Posterior cingulate gyrus (tissue), 11 donors: ENCODE results near the gene RGS6.

Experiments used
- DNase-seq, 10 donors: peaks; one replicate each; pipeline versions ENCODE4 v3.0.0 to v3.0.0-alpha.2; 2020 to 2021; ENCODE audit warnings: mixed read lengths in 3 of 10
- intact Hi-C: fragments of 100-400 bp; cut with DNase I; formaldehyde crosslinking; loops from one replicate; pipeline ENCODE4 v1.15.1; 2023

Gene RGS6

DNA sequence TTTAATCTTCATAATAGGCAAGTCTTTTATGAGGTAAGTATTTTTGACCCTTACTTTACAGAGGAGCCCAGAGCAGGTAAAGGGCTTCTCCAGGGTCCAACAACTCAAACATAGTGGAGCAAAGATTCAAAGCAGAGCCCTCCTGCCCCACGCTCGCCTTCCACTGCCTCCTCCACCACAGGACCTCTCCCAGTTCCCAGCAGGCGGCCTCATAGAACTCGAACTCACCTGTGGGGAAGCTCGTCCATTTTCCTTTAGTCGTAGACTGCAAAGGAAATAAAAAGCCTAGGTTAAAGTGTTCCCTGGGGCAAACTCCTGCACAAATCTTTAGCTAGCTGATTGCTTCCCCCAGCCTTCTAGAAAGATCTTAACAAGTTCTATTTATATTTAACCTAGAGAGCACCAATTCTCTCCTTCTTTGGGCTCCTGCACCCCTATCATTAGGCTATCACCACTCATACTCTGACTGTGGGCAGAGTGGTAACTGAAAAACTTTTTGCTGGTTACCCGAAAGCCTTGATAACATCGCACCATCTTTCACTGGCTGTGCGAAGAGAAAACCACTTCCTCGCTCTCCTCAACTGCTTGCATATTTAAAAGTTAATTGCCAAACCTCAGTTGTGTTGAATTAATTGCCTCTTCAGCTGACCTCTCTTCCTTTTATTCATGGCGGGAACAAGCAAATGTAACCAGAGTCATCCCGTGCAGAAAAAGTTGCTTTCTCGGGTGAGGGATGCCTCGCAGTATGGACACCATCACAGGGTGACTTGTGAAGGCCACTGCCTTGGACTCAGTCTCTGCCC lies 662.1 kb downstream of the RGS6 start:
- intact Hi-C loops: no loop called here
- no peak for DNase-seq

DNA sequence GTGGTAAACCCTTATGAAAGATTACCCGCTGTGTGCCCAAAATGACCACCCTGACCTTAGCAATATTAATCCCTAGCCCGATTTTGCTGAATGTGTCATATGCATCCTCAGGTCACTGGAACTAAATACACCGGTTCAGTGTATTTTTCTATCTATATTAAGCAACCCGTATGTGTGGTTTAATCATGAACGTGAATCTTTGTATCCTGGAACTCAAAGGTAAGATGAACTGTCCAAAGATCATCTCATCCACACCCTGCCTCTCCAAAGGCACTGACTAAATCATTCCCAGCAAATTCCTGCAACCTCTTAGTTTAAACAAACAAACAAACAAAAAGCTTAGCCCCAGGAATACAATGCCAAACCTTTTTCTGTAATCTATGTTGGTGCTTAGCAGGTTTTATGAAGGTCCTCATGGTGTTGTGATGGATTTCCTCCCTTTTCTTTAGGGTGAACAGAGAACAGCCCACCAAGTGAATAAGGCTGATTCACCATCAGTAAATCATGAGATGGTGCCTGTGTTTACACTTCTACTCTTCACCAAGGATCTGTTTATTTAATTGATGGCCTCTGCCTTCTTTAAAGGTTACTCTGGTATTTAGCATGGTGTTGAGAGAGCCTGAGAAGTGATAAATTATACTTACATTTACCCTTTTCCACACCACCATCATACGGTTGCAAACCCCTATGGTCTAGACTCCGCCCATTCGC lies 663.1 kb downstream of the RGS6 start:
- DNase-seq: no peak
- intact Hi-C loops: no loop called here

DNA sequence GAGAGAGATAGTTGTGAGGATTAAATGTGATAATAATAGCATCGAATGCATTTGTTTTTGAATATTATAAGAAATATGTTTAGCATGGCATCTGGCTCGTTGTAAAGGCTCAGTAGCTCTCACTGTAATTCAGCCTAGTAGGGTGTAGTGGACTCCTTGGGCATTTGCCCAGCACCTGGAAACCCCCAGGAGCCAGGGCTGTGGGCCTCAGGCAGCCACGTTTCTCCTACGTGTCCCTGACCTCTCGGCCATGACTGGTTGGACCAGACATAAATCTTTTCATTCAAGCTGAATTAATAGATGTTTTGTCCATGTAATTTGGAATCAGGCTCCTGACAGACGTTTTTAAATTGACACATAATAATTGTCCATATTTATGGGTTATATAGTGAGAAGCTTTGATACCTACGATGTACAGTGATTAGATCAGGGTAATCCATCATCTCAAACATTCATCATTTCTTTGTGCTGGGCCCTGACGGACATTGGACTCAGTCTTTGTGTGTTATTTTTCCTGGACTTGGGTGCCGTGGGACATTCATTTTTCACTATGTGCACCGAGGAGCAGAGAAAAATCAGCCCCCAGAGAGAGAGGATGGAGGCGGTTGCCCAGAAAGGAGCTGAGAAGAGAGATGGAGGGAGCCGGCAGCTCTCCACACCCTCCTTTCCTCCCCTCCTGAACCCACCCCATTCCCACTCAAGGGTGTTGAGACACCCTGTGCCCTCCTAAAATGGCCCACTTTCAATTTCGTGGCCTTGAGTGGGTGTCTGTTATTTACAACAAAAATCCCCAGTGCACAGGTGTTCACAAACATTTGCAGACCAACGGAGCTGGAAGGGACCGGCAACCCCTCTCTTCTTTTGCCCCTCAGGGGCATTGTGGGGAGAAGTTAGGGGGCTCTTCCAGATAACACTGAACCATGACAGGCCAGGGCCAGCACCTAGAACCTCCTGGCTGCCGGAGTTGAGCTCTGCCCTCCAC lies 665.3 kb downstream of the RGS6 start:
- DNase-seq: no peak
- intact Hi-C loops: no loop called here

DNA sequence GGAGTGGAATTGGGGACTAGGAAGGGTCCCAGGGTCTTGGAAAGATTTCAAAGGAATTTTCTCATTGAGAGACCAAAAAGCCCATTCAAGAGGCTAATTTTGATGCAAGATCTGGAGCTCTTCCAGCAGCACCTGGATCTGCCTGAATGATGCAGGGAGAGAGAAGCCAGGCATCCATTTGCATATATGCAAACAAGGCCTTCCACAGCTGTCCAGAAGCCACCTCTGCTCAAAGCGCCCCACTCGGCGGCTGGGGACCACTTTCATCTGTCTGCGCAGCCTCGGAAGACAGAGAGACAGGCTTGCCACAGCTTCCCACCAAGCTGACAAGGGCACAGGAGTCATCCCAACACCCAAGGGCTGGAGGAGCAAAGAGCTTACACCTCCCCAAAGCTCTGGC lies 666.1 kb downstream of the RGS6 start:
- no peak for DNase-seq
- intact Hi-C loops: no loop called here

DNA sequence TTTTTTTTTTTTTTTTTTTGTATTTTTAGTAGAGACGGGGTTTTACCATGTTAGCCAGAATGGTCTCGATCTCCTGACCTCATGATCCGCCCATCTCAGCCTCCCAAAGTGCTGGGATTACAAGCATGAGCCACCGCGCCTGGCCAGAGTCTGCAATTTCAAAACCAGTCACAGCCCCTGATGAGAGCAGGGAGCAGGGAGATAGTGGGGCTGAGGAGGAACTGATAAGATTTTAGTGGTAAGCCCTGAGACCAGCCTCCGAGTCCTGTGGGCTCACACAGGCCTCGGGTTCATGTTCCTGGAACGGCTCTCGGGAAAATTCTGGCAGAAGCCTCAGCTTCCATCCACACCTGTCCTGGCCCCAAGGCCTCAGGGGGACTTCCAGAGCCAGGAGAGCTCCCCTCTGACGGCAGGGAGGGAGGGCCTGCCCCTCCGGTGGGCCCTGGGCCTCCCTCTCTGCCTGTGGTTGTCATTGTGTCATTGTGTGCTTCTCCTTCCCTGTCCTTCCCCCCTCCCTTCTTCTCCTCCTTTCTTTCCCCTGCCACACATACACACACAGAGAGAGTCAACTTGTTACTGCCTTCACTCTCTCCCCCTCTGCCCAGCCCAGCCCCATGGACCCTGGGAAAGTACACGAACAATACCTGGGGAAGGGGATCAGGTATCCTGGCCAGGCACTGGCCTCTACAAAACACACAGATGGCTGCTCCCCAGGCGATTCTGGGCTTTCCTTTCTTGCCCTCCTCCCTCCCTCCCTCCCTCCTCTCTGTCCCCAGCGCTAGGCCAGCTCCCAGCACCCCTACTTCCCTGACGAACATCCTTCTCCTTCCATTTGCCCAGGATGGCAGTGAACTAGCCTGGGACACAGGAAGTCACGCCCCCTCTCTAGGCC lies 667.6 kb downstream of the RGS6 start:
- intact Hi-C loops: no loop called here
- DNase-seq: no peak

DNA sequence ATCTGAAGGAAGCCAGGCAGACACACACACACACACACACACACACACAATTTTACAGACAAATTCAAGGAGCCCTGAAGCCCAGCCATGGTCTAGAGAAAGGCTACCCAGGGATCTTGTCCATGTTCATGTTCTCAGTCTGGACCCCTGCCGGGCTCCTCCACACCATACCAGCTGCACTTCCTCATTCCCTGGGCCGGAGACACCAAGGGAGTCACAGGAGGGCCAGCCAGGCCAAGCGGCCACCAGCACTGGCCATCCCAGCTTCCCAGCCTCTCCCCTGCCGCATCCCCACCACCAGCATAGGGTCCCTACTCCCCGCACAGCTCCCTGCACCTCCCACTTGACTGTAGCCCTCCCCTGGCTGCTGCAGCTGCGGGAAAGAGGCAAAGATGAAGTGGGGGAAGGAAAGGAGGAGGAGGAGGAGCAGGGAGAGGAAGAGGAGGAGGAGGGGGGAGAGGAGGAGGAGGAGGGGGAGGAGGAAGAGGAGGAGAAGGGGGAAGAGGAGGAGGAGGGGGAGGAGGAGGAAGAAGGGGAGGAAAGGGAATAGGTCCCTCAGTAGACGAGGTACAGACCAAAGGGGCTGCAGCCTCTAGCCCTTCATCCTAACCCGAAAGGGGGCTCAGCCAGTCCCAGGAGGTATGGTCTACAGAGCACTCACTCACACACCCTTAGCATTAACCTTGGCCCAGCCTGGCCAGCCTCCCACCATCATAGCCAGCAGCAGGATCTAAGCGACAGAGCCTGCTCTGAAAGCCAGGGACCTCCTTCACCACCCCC lies 668.5 kb downstream of the RGS6 start:
- intact Hi-C loops: no loop called here
- DNase-seq: no peak

DNA sequence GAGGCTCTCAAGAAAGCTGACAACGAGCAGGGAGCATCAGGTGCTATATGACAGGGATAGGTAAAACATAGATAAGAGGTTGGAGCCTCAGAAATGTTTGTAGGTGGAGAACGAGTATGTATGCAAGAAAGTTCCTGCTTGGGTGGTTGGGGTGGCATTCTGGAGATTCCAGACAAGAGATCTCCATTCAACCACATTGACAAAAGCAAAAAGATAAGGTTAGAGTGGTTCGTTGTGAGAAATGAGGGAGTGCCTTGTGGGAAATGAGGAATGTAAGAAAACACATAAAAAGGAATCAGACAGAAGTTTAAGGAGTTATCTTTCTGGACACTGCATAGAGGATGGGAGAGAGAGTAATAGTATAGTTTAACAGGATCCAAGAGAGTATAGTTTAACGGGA lies 671.4 kb downstream of the RGS6 start:
- no peak for DNase-seq
- intact Hi-C loops: no loop called here

DNA sequence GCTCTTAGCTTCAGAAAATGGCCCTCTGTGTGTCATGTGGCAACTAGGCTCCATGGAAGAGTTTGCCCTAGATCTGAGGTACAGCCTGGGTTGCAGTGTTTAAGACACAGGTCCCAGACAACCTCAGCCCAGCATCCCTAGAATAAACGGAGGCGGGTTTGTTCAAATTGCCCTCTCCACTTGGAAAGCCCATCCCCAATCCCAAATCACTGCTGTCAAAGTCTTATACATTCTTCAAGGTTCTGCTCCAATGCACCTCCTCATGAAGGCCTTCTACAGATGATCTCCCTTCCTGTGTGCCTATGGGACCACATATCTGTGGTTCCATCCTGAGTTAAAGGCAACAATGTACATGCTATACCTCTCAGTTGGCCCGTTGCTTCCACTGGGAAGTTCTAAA lies 671.9 kb downstream of the RGS6 start:
- DNase-seq: no peak
- intact Hi-C loops: no loop called here

DNA sequence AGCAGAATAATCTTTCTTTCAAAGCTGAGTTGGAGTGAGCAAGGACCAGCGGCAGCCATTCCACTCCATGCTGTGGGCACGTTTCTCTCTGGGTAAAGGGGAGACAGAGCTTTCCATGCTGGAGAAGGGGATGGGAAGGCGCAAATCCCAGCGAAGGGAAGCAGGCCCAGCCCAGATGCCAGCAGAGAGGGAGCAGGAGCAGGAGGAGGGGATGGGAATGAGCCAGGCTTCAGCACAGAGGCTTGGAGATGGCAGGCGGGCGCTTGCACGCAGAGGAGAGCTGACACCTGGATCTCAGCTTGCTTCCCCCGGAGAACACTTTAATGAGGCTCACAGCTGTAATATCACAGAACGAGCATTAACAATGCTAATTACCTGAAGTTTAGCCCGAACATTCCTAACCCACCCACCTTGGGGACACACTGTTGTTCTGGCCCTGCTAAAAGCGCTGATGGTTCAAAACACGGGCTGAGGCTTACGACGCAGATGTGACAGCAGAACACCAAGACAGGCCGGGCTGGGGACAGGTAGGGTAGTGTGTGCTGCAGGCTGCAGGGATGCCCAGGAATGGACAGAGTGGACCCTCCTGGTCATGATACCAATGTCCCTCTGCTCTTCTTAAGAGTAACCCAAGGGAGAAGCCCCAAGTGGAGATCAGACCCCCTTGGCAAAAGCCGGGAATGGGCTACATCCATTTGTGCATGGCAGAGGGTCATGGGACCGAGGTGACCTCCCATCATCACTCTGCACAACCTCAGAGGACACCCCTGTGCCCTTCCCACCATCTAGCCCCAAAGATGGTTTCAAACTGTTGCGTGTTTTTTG lies 673.1 kb downstream of the RGS6 start:
- no peak for DNase-seq
- intact Hi-C loops: no loop called here

DNA sequence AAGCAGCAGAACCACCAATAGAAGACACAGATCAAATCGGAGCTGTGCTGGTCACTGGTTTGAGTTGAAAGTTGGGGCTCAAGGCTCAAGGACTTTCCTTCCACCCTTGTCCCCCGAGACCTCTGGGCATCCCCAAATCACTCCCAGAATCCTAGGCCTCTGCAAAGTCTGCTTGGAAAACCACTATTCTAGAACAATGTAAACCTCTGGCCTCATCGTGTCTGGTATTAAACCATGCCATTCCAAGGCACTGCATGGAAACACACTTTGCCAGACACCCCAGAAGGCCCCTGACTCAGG lies 673.6 kb downstream of the RGS6 start:
- no peak for DNase-seq
- intact Hi-C loops: no loop called here

DNA sequence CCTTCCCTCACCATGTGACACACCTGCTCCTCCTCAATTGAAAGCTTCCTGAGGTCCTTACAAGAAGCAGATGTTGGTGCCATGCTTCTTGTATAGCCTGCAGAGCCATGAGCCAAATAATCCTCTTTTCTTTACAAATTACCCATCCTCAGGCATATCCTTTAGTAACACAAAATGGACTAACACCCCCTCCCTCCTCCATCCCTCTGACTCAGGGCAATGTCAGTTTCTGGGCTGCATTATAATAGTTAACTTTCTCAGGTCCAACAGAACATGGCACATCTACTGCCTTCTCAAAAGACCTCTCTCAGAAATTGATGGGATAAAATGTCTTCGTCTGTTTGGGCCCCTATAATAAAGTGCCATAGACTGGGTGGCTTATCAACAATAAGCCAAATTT lies 674.6 kb downstream of the RGS6 start:
- DNase-seq: no peak
- intact Hi-C loops: no loop called here

DNA sequence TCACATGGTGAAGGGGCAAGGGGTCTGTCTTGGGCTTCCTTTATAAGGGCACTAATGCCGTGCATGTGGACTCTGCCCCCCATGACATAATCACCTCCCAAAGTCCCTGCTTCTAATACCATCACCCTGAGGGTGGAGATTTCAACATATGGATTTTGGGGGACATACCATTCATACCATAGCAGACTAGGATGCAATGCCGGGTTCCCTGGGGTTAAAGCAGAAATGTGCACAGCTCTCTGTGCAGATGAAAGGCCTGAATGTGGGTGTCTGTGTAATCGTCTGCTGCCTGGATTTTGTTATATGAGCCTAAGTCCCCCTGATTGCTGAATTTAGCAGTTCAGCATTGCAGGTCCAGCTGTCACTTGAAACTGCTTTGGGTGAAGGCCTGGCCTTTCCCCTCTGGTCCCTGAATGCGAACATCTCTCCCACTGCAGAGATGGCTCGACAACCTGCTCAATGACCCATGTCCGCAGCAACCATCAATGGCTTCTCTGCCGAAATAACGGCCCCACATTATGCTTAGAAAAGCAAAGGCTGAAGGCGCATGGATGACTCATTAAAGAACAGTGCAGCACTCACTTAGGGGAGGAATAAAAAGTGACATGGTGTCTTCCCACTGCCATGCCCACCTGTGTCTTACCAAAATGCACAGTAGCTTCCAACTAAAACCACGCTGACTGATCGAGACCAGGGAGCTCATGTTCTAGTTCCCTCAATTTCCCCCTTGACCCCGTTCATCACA lies 675.3 kb downstream of the RGS6 start:
- no peak for DNase-seq
- intact Hi-C loops: no loop called here

DNA sequence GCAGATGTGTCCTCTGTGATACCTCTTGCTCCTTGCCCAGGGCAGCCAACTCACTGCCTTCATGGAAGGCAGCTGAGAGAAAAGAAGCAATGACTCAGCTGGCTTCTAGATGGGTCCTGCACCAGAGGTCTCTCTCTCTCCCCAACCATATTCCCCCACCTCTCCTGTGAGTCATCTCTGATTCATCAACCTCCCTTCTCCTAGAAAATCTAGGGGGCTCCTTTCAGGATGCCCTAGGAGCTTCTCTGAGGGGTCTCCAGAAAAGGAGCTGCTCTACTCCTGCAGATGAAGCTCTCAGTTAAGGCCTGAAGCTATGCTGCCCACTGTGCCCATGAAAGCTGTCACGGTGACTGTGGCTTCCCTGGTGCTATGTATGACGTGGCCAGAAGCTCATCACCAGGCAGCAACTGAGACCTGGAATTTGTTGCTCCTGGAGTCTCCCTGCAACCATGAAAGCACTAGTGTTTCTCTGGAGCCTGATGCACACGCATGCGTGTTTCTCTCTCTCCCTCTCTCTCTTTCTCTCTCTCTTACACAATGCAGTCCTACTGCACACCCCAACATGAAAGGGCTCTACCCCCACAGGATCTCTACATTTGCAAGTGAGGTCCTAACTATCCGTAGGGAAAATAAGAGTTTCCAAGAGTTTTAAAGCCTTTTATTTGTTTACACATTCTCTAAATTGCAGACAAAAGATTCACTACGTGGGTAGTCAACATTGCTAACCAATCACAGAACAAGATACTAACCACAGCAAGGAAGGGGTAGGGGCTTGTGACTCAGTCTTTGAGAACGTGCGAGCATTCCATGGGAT lies 676.4 kb downstream of the RGS6 start:
- peak in 3 of 10 donors; percentile 36 to 89 (median 86) for DNase-seq
- intact Hi-C loops: no loop called here

DNA sequence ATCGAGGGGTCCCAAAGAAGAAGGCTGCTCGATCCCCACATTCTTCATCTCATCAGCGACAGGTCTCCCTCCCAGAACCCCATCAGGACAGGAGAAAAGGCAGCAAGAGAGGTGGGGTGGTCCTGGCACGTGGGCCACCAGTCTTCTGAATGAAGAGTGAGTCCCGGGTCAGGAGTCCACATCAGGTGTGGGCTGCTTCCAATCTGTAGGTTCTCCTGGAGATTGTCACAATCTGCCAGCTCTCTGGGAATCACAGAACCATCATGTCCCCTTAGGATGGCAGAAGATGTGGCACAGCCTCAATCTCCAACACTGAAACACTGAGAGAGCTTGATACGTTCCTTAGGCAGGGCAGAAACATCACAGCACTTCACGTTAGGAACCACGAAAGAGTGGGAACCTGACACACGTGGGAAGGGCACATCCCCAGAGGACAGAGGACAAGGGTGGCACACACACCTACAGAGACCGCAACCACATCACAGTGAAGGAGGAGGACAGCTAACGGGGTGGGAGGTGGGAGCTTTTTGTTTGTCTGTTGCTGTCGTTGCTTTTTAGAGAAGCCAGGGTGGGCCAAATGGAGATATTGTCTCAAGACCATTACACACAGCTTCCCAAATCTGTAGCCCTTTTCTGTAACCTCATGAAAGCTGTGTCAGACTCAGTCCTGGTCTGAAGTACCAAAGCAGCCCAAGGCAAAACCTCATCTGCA lies 677.1 kb downstream of the RGS6 start:
- intact Hi-C loops: no loop called here
- no peak for DNase-seq

DNA sequence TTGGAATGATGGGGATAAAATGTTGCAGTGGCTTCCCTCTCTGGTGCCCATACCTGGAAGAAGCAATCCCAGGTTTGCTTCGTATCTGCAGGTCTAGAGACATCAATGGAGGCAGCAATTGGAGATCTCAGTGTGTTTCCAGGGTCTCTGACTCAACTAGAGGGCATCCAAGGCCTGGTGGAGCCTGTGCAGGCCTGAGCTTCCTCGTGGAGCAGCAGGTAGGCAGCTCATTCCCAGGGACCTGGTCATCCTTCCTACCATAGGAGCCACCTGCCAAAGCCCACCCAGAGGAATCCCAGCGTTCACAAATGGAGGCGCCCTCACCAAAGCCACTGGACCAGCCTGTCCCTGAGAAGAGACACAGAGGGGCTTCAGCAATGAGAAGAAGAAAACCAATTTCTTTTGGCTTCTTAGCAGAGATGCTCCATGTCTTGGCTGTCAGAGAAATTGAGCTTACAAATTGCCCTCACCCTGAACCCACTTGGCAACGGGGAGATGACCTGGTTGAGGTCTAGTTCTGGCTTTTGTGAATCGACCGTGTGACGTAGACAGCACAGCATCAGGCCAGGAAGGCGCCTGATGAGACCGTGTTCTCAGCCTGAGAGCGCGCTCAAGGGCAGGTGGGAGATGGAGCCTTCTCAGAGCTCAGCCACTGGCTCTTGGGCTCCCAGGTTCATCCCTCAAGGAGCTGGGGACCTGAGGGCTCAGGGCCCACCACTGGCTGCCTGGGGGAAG lies 678.0 kb downstream of the RGS6 start:
- intact Hi-C loops: no loop called here
- no peak for DNase-seq

DNA sequence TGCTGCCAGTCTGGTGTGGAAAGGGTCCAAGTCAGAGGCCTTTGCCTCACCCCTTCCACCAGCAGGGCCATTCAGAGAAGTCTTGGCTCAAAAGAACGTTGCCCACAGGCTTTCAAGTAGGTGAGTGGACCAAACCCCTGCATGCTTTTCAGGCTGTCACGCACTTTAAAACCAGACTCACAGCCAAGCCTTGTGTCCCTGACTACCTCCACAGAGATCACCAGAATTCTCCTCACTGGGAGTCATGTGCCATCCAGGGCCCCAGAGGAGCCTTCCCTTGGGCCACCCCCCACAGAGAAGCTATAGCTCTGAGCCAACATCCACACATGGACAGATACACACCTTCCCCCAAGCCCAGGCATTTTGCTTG lies 678.6 kb downstream of the RGS6 start:
- DNase-seq: no peak
- intact Hi-C loops: no loop called here
